Smooth muscle cell (in vitro differentiated cells): ENCODE data around the gene PMPCA. TPM values are rescaled to one million over a fixed set of nuclear protein-coding genes. Genes with fewer than 3 reads are reported as not detected.
A peak's percentile ranks its signal among the peaks of the same experiment; 100 is the strongest.

Experiments used
- DNase-seq: peaks from one replicate; lab custom pipeline; 2025; ENCODE audit not compliant: unreplicated experiment; lab: John Stamatoyannopoulos, UW
- H2AFZ ChIP-seq: fragments of 200-600 bp; sonication (generic); 2 replicates; pipeline ENCODE4 v1.6.0; 2016; ENCODE audit warnings: antibody characterized with exemption, low read depth, mild to moderate bottlenecking
- H3F3A ChIP-seq: fragments of 200-600 bp; sonication (generic); 2 replicates; pipeline ENCODE4 v1.6.0; 2017; ENCODE audit warnings: antibody characterized with exemption, low read depth
- H3K27ac ChIP-seq: fragments of 200-600 bp; sonication (generic); 2 replicates; pipeline ENCODE4 v1.5.1; 2016; ENCODE audit warnings: low read depth, mild to moderate bottlenecking
- H3K27me3 ChIP-seq: fragments of 200-600 bp; sonication (generic); 2 replicates; pipeline ENCODE4 v1.6.1; 2016; ENCODE audit warnings: low read depth, mild to moderate bottlenecking
- H3K36me3 ChIP-seq: fragments of 200-600 bp; sonication (generic); 2 replicates; pipeline ENCODE4 v1.5.1; 2016; ENCODE audit warnings: low read depth
- H3K4me1 ChIP-seq: fragments of 200-600 bp; sonication (generic); 2 replicates; pipeline ENCODE4 v1.5.1; 2016; ENCODE audit warnings: low read depth
- H3K4me2 ChIP-seq: fragments of 200-600 bp; sonication (generic); 2 replicates; pipeline ENCODE4 v1.6.0; 2016; ENCODE audit warnings: mild to moderate bottlenecking
- H3K4me3 ChIP-seq: fragments of 200-600 bp; sonication (generic); 2 replicates; pipeline ENCODE4 v1.5.1; 2016; ENCODE audit warnings: mild to moderate bottlenecking
- H3K79me2 ChIP-seq: fragments of 200-600 bp; sonication (generic); 2 replicates; pipeline ENCODE4 v1.6.0; 2016; ENCODE audit warnings: low read depth, mild to moderate bottlenecking
- H3K9ac ChIP-seq: fragments of 200-600 bp; sonication (generic); 2 replicates; pipeline ENCODE4 v1.6.0; 2016; ENCODE audit warnings: low read depth
- H3K9me3 ChIP-seq: fragments of 200-600 bp; sonication (generic); replicated peaks from 2 replicates; pipeline ENCODE4 v1.5.1; 2016; ENCODE audit warnings: low read depth
- H4K20me1 ChIP-seq: fragments of 200-600 bp; sonication (generic); 2 replicates; pipeline ENCODE4 v1.6.0; 2016; ENCODE audit warnings: low read depth
- WGBS: methylation state at CpG from one replicate; pipeline ENCODE4 v1.1.7; 2016; ENCODE audit warnings: low lambda C conversion rate; 5-methylcytosine and 5-hydroxymethylcytosine counted together
- polyA plus RNA-seq: library from polyadenylated mRNA; unstranded; fragments of >200 nt; fragmentation: Nextera tagmentation; extraction: Ambion mirVana; gene quantifications from 2 replicates; pipeline ENCODE4 v1.2.1, GENCODE V29; 2016
- total RNA-seq: library from RNA; depleted of rRNA; stranded (reverse); fragments of >200 nt; gene quantifications from 2 replicates; pipeline ENCODE4 v1.2.3, GENCODE V29; 2014
- TF ChIP-seq, protein P1 (sequence below): fragments of 200-600 bp; sonication (generic); IDR thresholded peaks from 2 replicates; pipeline ENCODE4 v1.5.1; 2017; ENCODE audit warnings: borderline replicate concordance, mild to moderate bottlenecking, antibody characterized with exemption; ENCODE audit not compliant: insufficient read depth, poor library complexity, severe bottlenecking

The PMPCA gene
- total and polyA plus RNA-seq, 2 experiments from 2014 or later: 39.8 to 73.0 TPM

DNA sequence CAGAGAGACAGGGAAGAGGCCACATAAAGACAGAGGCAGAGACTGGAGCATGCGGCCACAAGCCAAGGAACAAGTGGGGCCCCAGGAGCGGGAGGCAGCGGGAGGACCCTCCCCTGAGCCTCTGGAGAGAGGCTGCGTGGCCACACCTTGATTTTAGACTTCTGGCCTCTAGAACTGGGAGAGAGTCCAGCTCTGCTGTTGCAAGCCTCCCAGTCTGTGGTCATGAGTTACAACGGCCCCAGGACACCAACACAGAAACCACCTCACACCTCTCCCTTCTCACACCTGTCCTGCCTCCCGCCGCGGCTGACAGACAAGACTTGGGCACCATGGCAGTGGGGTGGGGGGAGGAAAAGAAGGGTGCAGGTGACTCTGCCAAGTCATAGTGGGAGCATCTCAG lies 27.0 kb downstream of the PMPCA start:
- TF ChIP-seq, protein P1, sequence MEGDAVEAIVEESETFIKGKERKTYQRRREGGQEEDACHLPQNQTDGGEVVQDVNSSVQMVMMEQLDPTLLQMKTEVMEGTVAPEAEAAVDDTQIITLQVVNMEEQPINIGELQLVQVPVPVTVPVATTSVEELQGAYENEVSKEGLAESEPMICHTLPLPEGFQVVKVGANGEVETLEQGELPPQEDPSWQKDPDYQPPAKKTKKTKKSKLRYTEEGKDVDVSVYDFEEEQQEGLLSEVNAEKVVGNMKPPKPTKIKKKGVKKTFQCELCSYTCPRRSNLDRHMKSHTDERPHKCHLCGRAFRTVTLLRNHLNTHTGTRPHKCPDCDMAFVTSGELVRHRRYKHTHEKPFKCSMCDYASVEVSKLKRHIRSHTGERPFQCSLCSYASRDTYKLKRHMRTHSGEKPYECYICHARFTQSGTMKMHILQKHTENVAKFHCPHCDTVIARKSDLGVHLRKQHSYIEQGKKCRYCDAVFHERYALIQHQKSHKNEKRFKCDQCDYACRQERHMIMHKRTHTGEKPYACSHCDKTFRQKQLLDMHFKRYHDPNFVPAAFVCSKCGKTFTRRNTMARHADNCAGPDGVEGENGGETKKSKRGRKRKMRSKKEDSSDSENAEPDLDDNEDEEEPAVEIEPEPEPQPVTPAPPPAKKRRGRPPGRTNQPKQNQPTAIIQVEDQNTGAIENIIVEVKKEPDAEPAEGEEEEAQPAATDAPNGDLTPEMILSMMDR: no peak
- H3K27me3 ChIP-seq: no peaks in the 10 kb centered on the region
- no peak overlapping the region for H2AFZ ChIP-seq
- H3F3A ChIP-seq: peaks cover 22% of the 10 kb centered on the region
- H3K4me2 ChIP-seq: peak overlapping the region; percentile 100
- no peak for DNase-seq
- H3K4me3 ChIP-seq: no peak overlapping the region
- peaks cover 93% of the 10 kb centered on the region for H4K20me1 ChIP-seq
- WGBS: 82% methylated on average over 7 of the region's 8 CpGs
- H3K36me3 ChIP-seq: no peaks in the 10 kb centered on the region
- H3K4me1 ChIP-seq: peaks cover 7% of the 10 kb centered on the region
- no peaks in the 10 kb centered on the region for H3K9me3 ChIP-seq
- no peak overlapping the region for H3K27ac ChIP-seq
- H3K79me2 ChIP-seq: peaks cover 40% of the 10 kb centered on the region
- no peak overlapping the region for H3K9ac ChIP-seq

DNA sequence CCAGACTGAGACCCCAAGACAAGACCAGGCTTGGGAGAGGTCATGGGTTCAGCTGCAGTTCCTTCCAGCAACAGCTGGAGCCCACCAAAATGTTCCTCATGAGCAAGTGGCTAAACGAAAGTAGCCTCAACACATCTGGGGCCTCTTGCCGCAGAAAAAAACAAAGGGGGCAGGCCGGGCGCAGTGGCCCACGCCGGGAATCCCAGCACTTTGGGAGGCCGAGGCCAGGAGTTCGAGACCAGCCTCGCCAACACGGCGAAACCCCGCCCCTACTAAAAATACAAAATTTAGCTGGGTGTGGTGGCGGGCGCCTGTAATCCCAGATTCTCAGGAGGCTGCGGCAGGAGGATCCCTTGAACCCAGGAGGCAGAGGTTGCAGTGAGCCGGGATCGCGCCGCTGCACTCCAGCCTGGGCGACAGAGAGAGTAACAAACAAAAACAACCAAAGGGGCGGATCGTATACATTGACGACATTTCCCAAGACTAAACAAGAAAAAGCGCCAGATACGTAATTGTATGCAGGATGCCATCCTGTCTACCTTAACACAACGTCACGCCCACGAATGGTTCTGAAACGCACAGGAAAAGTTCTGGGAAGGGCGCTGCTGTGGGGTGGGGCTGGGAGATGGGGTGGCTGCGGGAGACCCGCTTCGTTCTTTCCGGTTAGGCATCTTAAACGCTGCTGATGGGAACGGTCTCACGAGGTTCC lies 27.5 kb downstream of the PMPCA start:
- H3K79me2 ChIP-seq: peaks cover 40% of the 10 kb centered on the region

DNA sequence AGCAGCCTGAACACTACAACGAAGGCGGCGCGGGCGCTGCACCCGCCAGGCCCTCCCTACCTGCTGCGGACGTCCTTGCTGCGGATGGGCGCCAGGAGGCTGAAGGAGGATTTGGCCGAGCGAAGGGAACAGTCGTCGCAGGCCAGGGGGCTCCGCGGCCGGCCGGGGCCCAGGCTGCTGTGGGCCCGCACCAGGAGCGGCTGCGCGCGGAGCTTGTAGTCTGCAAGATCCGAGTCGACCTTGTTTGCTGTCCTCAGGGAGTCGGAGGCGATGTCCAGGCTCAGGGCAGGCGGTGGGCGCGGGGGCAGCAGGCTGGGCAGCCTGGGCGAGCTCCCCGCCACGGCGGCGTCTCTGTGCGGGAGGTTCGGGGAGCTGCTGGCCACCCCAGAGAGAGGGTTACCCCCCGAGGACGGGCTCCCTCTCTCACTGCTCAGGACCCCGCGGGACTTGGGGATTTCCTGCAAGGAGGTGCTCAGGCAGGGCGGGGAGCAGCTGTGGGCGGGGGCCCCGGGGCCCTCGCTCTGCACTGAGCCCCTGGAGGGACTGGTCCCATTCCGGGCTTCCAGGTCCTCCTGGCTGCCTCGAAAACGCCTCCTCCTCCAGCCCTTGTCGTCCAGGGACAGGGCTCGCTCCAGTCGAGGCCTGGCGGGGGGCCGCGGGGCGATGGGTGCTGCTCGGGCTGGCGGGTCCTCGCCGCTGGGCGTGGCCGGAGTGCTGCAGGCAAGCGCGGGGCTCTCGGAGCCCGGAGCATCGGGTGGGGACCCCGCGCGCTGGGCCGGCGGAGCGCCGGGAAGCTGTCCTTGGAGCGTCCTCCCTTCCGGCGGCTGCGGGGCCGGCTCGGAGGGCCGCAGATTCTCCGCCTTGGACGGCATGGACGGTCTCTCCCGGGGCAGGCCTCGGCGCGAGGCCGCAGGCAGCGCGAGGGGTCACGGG lies 28.4 kb downstream of the PMPCA start:
- TF ChIP-seq, protein P1: no peak
- Histone ChIP-seq H3K4me2 (peak overlapping the region; percentile 100), H3K27me3 (no peaks in the 10 kb centered on the region), H2AFZ (no peak overlapping the region), H3K36me3 (no peaks in the 10 kb centered on the region), H4K20me1 (peaks cover 92% of the 10 kb centered on the region), H3K79me2 (peaks cover 39% of the 10 kb centered on the region), H3K4me3 (peak overlapping the region; percentile 96), H3F3A (peaks cover 26% of the 10 kb centered on the region), H3K4me1 (peaks cover 7% of the 10 kb centered on the region), H3K9ac (peak overlapping the region; percentile 90), H3K9me3 (no peaks in the 10 kb centered on the region), H3K27ac (no peak overlapping the region)
- under 1% methylated on average over 67 of the region's 91 CpGs for WGBS
- peak; percentile 22 for DNase-seq

More for the DNA sequence above, 27.5 kb downstream of the PMPCA start:
- H2AFZ ChIP-seq: no peak overlapping the region
- peak overlapping the region; percentile 100 for H3K4me2 ChIP-seq
- H3K9me3 ChIP-seq: no peaks in the 10 kb centered on the region
- 55% methylated on average over 37 of the region's 37 CpGs for WGBS
- no peaks in the 10 kb centered on the region for H3K27me3 ChIP-seq
- TF ChIP-seq, protein P1: no peak
- H3K36me3 ChIP-seq: no peaks in the 10 kb centered on the region
- H4K20me1 ChIP-seq: peaks cover 94% of the 10 kb centered on the region
- H3K4me3 ChIP-seq: peak overlapping the region; percentile 96
- peaks cover 7% of the 10 kb centered on the region for H3K4me1 ChIP-seq
- DNase-seq: no peak
- peak overlapping the region; percentile 90 for H3K9ac ChIP-seq
- H3F3A ChIP-seq: peaks cover 22% of the 10 kb centered on the region
- no peak overlapping the region for H3K27ac ChIP-seq
